ENCODE data around the gene DHX58.

Gene DHX58

GRCh38 chr17:42109086-42109485 lies 3.4 kb downstream of the DHX58 start:
- Mint-ChIP-seq H3K4me1 (peaks cover 32 to 45% of the 10 kb centered on the region in 2 donors), H3K27me3 (no peaks in the 10 kb centered on the region), H3K4me3 (no peak overlapping the region), H3K36me3 (peaks cover 22 to 49% of the 10 kb centered on the region in 2 donors), H3K9me3 (no peaks in the 10 kb centered on the region), H3K27ac (no peak overlapping the region)
- DNase-seq (no peak), ATAC-seq (replicated peaks) (no peak)

DNA sequence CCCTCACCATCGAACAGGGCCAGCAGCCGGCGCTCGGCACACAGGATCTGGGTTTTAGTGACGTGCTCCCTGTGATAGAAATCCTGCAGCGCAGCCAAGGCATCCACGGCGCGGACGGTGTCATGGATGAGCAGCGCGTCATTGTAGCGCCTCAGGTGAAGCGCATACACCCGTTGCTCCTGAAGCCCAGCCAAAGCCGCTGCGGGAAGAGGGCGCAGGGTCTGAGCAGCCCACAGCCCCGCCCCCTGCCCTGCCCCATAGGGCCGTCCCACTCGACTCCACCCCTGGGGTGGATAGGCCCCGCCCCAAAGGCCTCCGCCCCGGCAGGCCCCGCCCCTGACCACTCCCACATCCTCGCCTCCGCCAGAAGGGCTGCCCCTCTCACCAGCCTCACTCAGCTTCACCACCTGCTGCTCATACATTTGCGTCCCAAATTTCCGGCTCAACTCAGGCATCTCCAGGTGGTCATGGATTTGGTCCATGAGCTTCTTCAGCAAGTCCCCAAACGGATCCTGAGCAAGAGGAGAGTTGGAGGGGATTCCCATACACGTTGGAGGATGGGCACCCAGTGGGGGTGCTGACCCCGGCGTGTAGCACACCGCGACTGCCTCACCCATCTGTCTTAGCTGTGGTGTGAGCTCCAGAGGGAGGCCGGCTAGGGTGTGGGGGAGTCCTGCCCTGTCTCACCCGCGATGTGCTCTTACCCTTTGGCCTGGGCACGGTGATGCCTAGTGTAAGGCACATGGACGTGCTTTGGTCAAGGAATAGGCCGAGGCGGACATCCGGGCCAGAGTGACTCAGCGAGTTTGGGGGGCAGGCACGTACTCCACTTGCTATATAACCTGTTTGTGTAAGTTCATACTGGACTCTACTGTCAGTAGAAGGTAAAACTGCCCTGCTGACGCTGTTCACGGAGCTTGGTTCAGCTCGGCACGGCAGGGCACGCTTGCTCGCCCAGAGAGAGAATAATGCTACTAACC lies 4.6 kb downstream of the DHX58 start:
- Mint-ChIP-seq H3K36me3 (peaks cover 20 to 48% of the 10 kb centered on the region in 2 donors), H3K4me1 (peaks cover 32 to 39% of the 10 kb centered on the region in 2 donors), H3K27ac (no peak overlapping the region), H3K9me3 (no peaks in the 10 kb centered on the region), H3K4me3 (peak overlapping the region; percentile 67 to 73), H3K27me3 (no peaks in the 10 kb centered on the region)
- DNase-seq (peak; percentile 79), ATAC-seq (replicated peaks) (peak; percentile 80 to 89)

DNA sequence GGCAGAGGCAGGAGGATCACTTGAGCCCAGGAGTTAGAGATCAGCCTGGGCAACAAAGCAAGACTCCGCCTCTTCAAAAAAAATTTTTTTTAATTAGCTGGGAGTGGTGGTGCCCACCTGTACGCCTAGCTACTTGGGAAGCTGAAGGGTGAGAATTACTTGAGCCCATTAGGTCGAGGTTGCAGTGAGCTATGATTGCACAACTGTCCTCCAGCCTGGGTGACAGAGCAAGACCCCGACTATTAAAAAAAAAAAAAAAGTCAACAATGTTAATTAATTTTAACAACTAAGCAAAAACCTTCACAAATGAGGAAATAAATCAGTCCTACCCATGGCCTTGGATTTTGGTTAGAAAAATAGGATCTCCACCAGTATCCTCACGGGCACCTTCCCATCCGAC lies 5.4 kb downstream of the DHX58 start:
- H3K27ac Mint-ChIP-seq = no peak overlapping the region
- DNase-seq (no peak), ATAC-seq (replicated peaks) (no peak)
- H3K4me1 Mint-ChIP-seq = peaks cover 31% of the 10 kb centered on the region in 2 donors
- peak overlapping the region in 1 of 2 donors; percentile 73 for H3K4me3 Mint-ChIP-seq
- no peaks in the 10 kb centered on the region for H3K27me3 Mint-ChIP-seq
- peaks cover 20 to 55% of the 10 kb centered on the region in 2 donors for H3K36me3 Mint-ChIP-seq
- no peaks in the 10 kb centered on the region for H3K9me3 Mint-ChIP-seq

DNA sequence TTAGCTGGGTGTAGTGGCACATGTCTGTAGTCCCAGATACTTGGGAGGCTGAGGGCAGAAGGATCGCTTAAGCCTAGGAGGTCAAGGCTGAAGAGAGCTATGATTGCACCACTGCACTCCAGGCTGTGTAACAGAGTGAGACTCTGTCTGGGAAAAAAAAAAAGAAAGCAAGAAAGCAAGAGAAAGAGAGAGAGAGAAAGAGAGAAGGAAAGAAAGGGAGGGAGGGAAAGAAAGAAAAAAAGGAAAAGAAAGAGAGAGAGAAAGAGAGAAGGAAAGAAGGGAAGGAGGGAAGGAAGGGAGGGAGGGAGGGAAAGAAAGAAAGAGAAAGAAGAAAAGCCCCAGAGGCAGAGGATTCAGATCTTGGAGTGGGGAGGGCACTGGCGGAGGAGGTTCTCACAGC lies 6.5 kb downstream of the DHX58 start:
- DNase-seq (no peak), ATAC-seq (replicated peaks) (no peak)
- H3K36me3 Mint-ChIP-seq = peaks cover 22 to 56% of the 10 kb centered on the region in 2 donors
- H3K4me3 Mint-ChIP-seq = peak overlapping the region in 1 of 2 donors; percentile 23
- H3K9me3 Mint-ChIP-seq = no peaks in the 10 kb centered on the region
- H3K4me1 Mint-ChIP-seq = peaks cover 26 to 27% of the 10 kb centered on the region in 2 donors
- no peak overlapping the region for H3K27ac Mint-ChIP-seq
- no peaks in the 10 kb centered on the region for H3K27me3 Mint-ChIP-seq

- H3K36me3 Mint-ChIP-seq = peaks cover 22 to 46% of the 10 kb centered on the region in 2 donors
- H3K27ac Mint-ChIP-seq = no peak overlapping the region
- ATAC-seq (replicated peaks) = no peak
- DNase-seq = no peak
- no peaks in the 10 kb centered on the region for H3K9me3 Mint-ChIP-seq
- H3K27me3 Mint-ChIP-seq = no peaks in the 10 kb centered on the region
- peaks cover 22 to 24% of the 10 kb centered on the region in 2 donors for H3K4me1 Mint-ChIP-seq
- no peak overlapping the region for H3K4me3 Mint-ChIP-seq
These were observed 8.2 kb downstream of the DHX58 start for GRCh38 chr17:42104264-42104663.

- H3K4me1 Mint-ChIP-seq = peaks cover 16 to 19% of the 10 kb centered on the region in 2 donors
- no peak for ATAC-seq (replicated peaks)
- no peaks in the 10 kb centered on the region for H3K9me3 Mint-ChIP-seq
- no peak overlapping the region for H3K27ac Mint-ChIP-seq
- H3K36me3 Mint-ChIP-seq = peaks cover 22 to 38% of the 10 kb centered on the region in 2 donors
- no peak for DNase-seq
- H3K27me3 Mint-ChIP-seq = no peaks in the 10 kb centered on the region
- H3K4me3 Mint-ChIP-seq = no peak overlapping the region
These were observed 9.1 kb downstream of the DHX58 start for GRCh38 chr17:42103221-42103954.

GRCh38 chr17:42101513-42102292 lies 10.8 kb downstream of the DHX58 start:
- H3K4me3 Mint-ChIP-seq = no peak overlapping the region
- ATAC-seq (replicated peaks) = peak; percentile 83 to 85
- DNase-seq = peak; percentile 58
- H3K4me1 Mint-ChIP-seq = peaks cover 18% of the 10 kb centered on the region in 2 donors
- H3K27me3 Mint-ChIP-seq = peaks cover 13 to 16% of the 10 kb centered on the region in 2 donors
- H3K27ac Mint-ChIP-seq = no peak overlapping the region
- peaks cover 19 to 32% of the 10 kb centered on the region in 2 donors for H3K36me3 Mint-ChIP-seq
- H3K9me3 Mint-ChIP-seq = no peaks in the 10 kb centered on the region

GRCh38 chr17:42098730-42099399 lies 13.6 kb downstream of the DHX58 start:
- Mint-ChIP-seq H3K4me3 (no peak overlapping the region), H3K27me3 (peaks cover 23 to 30% of the 10 kb centered on the region in 2 donors)
- peak in 1 of 2 donors; percentile 27 for ATAC-seq (replicated peaks)

DNA sequence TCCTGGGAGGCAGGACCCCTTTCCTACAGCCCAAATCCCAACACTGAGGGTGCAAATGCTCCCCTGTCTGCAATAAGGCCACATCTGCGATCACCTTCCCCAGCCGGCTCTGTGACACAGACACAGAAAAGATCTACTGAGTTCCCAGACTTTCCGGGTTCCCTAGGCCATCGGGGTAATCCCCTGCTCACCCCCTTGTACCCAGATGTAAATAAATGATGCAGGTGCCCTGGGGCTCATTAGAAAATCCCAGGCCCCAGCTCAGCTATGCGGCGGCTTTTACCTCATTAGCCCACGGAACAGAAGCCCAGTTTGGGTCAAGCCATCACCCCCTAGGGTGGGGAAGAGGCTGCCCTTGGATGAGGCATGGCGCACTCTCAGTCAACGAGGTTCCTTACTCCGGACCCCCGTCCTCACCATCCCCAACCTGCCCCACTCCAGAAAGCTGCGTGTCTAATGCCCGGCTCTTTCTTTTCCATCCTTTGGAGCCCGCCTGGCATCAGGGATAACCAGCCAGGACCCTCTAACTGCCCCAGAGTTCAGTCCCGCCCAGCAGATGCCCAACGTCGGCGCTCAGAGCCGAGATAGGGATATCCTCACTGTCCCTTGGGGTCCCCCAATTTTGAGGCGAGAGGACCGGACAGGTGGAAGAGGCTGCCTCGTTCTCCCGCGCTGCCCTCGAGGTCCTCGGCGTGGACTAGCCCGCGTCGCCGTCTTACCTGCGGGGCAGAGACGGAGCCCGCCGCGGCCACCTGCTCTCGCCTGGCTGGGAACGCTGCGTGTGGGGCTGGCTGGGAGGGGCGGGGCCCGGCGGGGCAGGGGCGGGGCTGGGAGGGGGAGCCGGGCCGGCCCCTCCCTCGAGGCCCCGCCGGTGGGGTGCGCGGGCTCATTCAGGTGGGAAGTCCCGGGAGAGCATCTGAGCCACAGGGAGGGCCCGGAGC lies 14.6 kb downstream of the DHX58 start, which contains the start of gene ZNF385C:
Gene ZNF385C (minus strand): TSS at position 783 of the 941 bp plus-strand sequence. CDS start 35,417 bp downstream, outside the sequence.
- Mint-ChIP-seq H3K27me3 (peaks cover 23 to 34% of the 10 kb centered on the region in 2 donors), H3K4me3 (peak within 1 kb of the TSS; percentile 67 to 76), H3K27ac (peak within 1 kb of the TSS; percentile 62), H3K36me3 (peaks cover 4 to 12% of the 10 kb centered on the region in 2 donors), H3K4me1 (peaks cover 17 to 18% of the 10 kb centered on the region in 2 donors), H3K9me3 (no peaks in the 10 kb centered on the region)
- peak; percentile 56 to 60 for ATAC-seq (replicated peaks)
- DNase-seq = no peak

More at GRCh38 chr17:42098730-42099399, 13.6 kb downstream of the DHX58 start:
- Mint-ChIP-seq H3K9me3 (no peaks in the 10 kb centered on the region), H3K36me3 (peaks cover 7 to 16% of the 10 kb centered on the region in 2 donors), H3K4me1 (peaks cover 17 to 18% of the 10 kb centered on the region in 2 donors), H3K27ac (no peak overlapping the region)
- DNase-seq = no peak

DNA sequence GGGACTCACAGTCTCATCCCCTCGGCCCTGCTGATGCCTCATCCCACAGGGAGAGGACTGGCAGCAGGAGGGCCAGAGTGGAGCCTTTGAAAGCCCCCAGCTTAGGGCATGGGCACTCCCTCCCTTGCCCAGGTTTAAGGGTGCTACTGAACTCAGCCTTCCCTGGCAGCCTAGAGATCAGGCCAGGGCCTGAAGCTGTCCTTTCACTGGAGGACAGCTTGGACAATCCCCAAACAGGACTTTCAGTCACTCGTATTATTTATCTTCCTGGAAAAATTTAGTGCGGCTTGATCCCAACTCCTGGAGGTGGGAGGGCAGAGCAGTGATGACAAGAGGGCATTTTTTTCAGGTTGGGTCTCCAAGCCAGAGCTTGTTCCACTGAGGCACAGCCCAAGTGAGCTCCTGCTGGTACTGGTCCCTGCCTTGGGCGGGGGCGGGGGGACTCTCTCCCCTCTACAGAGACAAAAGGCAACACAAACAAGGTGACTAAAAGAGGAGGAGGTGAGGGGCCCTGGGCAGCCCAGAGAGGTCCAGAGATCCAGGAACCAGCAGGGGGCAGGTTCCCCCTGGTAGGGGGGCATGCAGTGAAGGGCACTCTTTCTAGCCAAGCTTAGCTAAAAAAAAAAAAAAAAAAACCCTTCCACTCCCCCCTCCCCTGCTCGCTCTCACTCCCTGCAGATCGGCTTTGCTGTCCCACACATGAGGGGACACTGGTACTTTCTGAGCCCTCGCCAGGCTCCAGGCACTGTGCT lies 16.0 kb downstream of the DHX58 start:
- Mint-ChIP-seq H3K27me3 (peaks cover 23 to 34% of the 10 kb centered on the region in 2 donors), H3K27ac (no peak overlapping the region), H3K4me1 (peaks cover 12 to 15% of the 10 kb centered on the region in 2 donors), H3K4me3 (no peak overlapping the region), H3K36me3 (peaks cover 2% of the 10 kb centered on the region in 2 donors), H3K9me3 (no peaks in the 10 kb centered on the region)
- DNase-seq (no peak), ATAC-seq (replicated peaks) (no peak)

- Mint-ChIP-seq H3K36me3 (no peaks in the 10 kb centered on the region), H3K4me1 (peaks cover 10 to 12% of the 10 kb centered on the region in 2 donors), H3K9me3 (no peaks in the 10 kb centered on the region), H3K27ac (no peak overlapping the region), H3K27me3 (peaks cover 23 to 46% of the 10 kb centered on the region in 2 donors), H3K4me3 (no peak overlapping the region)
- ATAC-seq (replicated peaks) (no peak), DNase-seq (no peak)
These were observed 18.0 kb downstream of the DHX58 start for GRCh38 chr17:42094375-42095069.

All from stimulated activated naive B cell treated with anti-CD40 and anti-IgM and Interleukin-4, amounts not matched to agents 10 μg/mL and 1 μg/mL and 100 μg/mL, for 72 hours (primary cell).